Measurements from ENCODE around the gene ADORA1.

ADORA1 gene

DNA sequence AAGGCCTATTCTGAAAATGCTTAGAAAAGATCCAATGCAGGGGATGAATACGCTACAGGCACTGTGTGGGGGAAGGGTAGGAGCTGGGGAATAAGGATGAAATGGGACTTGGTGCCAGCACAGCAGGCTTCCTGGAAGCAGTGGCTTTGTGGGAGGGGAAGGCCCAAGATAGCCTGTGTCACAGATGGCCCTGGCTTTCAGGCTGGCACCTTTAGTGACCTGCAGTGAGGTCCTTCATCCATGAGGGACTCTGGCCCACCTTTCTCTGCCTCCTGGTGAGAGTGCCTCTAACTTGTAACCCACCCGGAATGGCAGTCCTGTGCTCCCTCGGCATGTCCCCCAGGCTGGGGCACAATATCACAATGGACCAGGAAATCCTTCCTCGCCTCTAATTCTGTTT, 58.1 kb downstream of the ADORA1 start:
- ChIA-PET POLR2A (interaction anchor here (1.0 kb wide), 1 partner anchor 40 kb away, joined by 3 read pairs; no protein-coding TSS in a partner anchor), CTCF (interaction anchor here (0.5 to 4.1 kb wide), 3 partner anchors 11 to 31 kb away, joined by 3 to 25 read pairs (median 6); no protein-coding TSS in a partner anchor)
- no peak for DNase-seq
- no peaks in the 10 kb centered on the region for H3K9me3 ChIP-seq (ENCODE audit: control extremely low read depth in 1 of 5, control insufficient read depth in 4 of 5, insufficient read depth in 2 of 5, low read depth in 1 of 5, low read length in 4 of 5)
- H3K27ac ChIP-seq (ENCODE audit: insufficient read depth in 1 of 2, low read depth in 1 of 2, low read length in 2 of 2, poor library complexity in 1 of 2, severe bottlenecking in 2 of 2): no peak overlapping the region
- H3K36me3 ChIP-seq (ENCODE audit: control insufficient read depth in 4 of 4, insufficient read depth in 4 of 4, low read length in 3 of 4): no peaks in the 10 kb centered on the region
- H3K4me1 ChIP-seq (ENCODE audit: control extremely low read depth in 1 of 4, control insufficient read depth in 4 of 4, insufficient read depth in 4 of 4, low read length in 3 of 4): peaks cover 0 to 14% (median 9%) of the 10 kb centered on the region in 4 experiments
- WGBS (ENCODE audit: insufficient coverage): 98% methylated on average over 4 of the region's 4 CpGs
- H3K27me3 ChIP-seq (replicated peaks in 2 of 5; ENCODE audit: control insufficient read depth in 4 of 5, insufficient read depth in 5 of 5, low read length in 4 of 5): peaks cover 0 to 2% (median 0%) of the 10 kb centered on the region in 5 experiments
- H3K4me3 ChIP-seq (ENCODE audit: control insufficient read depth in 1 of 7, extremely low read depth in 1 of 7, insufficient read depth in 4 of 7, low read depth in 2 of 7, low read length in 6 of 7): no peak overlapping the region

GRCh38 chr1:203186091-203186445, 58.5 kb downstream of the ADORA1 start:
- DNase-seq: no peak
- peaks cover 0 to 14% (median 9%) of the 10 kb centered on the region in 4 experiments for H3K4me1 ChIP-seq (ENCODE audit: control extremely low read depth in 1 of 4, control insufficient read depth in 4 of 4, insufficient read depth in 4 of 4, low read length in 3 of 4)
- POLR2A ChIA-PET: no interaction called here
- no peaks in the 10 kb centered on the region for H3K9me3 ChIP-seq (ENCODE audit: control extremely low read depth in 1 of 5, control insufficient read depth in 4 of 5, insufficient read depth in 2 of 5, low read depth in 1 of 5, low read length in 4 of 5)
- 97% methylated on average over 3 of the region's 5 CpGs for WGBS (ENCODE audit: insufficient coverage)
- CTCF ChIA-PET: interaction anchor here (0.5 to 4.1 kb wide), 3 partner anchors 12 to 30 kb away, joined by 3 to 25 read pairs (median 6); no protein-coding TSS in a partner anchor
- H3K4me3 ChIP-seq (ENCODE audit: control insufficient read depth in 1 of 7, extremely low read depth in 1 of 7, insufficient read depth in 4 of 7, low read depth in 2 of 7, low read length in 6 of 7): no peak overlapping the region
- H3K36me3 ChIP-seq (ENCODE audit: control insufficient read depth in 4 of 4, insufficient read depth in 4 of 4, low read length in 3 of 4): no peaks in the 10 kb centered on the region
- H3K27ac ChIP-seq (ENCODE audit: insufficient read depth in 1 of 2, low read depth in 1 of 2, low read length in 2 of 2, poor library complexity in 1 of 2, severe bottlenecking in 2 of 2): no peak overlapping the region
- peaks cover 0 to 2% (median 0%) of the 10 kb centered on the region in 5 experiments for H3K27me3 ChIP-seq (replicated peaks in 2 of 5; ENCODE audit: control insufficient read depth in 4 of 5, insufficient read depth in 5 of 5, low read length in 4 of 5)

DNA sequence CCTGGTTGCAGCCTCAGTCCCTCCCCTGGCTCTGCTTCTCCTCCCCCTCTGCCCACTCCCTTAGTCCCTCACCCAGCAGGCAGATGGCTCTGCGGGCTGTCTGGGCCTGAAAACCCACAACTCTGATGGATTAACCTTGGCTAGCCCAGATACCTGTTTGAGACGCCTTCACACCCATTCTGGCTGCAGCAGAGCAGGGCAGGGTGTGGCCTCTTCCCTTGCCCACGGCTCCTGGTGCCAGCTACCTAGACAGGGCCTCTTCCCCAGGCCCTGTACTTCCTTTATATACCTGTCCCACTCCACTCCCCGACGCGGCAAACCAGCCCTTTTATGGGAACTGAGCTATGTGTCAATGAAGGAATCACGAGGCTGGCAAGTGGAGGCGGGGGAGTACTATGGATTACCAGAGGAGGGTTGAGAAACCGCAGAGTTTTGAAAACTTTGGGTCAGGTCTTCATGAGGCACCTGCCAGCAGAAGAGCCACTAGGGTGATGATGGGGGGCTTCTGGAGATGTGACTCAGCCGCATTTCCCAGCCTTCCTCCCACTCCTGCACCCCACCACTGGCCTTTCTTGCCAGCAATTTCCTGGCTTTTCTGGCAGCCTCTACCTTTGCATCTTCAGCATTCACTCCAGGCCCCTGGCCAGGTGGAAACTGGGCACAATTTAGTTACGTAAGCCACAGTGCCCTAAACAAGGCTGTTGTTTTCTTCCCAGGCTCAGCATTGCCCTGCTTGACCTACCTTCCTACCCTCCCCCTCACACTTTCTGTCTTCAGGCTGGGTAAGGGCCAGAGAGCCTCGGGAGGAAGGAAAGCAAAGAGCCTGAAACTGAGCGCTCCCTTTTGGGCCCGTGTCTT, 59.1 kb downstream of the ADORA1 start, which contains the start of gene CHI3L1:
CHI3L1 (minus strand) TSS at position 259 of the 858 bp plus-strand sequence; CDS start at position 178, 81 bp downstream.
- peaks cover 0 to 2% (median 0%) of the 10 kb centered on the region in 5 experiments for H3K27me3 ChIP-seq (replicated peaks in 2 of 5; ENCODE audit: control insufficient read depth in 4 of 5, insufficient read depth in 5 of 5, low read length in 4 of 5)
- peaks cover 0 to 14% (median 9%) of the 10 kb centered on the region in 4 experiments for H3K4me1 ChIP-seq (ENCODE audit: control extremely low read depth in 1 of 4, control insufficient read depth in 4 of 4, insufficient read depth in 4 of 4, low read length in 3 of 4)
- peak in 2 of 3 donors; percentile 43 to 48 for DNase-seq
- no peaks in the 10 kb centered on the region for H3K36me3 ChIP-seq (ENCODE audit: control insufficient read depth in 4 of 4, insufficient read depth in 4 of 4, low read length in 3 of 4)
- CTCF ChIA-PET: interaction anchor here (1.4 to 4.1 kb wide), 2 partner anchors 15 to 30 kb away, joined by 5 to 25 read pairs; no protein-coding TSS in a partner anchor
- POLR2A ChIA-PET: no interaction called here
- no peak within 1 kb of the TSS for H3K27ac ChIP-seq (ENCODE audit: insufficient read depth in 1 of 2, low read depth in 1 of 2, low read length in 2 of 2, poor library complexity in 1 of 2, severe bottlenecking in 2 of 2)
- H3K9me3 ChIP-seq (ENCODE audit: control extremely low read depth in 1 of 5, control insufficient read depth in 4 of 5, insufficient read depth in 2 of 5, low read depth in 1 of 5, low read length in 4 of 5): no peaks in the 10 kb centered on the region
- peak within 1 kb of the TSS in 1 of 7 experiments; percentile 19 for H3K4me3 ChIP-seq (ENCODE audit: control insufficient read depth in 1 of 7, extremely low read depth in 1 of 7, insufficient read depth in 4 of 7, low read depth in 2 of 7, low read length in 6 of 7)
- WGBS (ENCODE audit: insufficient coverage): 48% methylated on average over 9 of the region's 14 CpGs

DNA sequence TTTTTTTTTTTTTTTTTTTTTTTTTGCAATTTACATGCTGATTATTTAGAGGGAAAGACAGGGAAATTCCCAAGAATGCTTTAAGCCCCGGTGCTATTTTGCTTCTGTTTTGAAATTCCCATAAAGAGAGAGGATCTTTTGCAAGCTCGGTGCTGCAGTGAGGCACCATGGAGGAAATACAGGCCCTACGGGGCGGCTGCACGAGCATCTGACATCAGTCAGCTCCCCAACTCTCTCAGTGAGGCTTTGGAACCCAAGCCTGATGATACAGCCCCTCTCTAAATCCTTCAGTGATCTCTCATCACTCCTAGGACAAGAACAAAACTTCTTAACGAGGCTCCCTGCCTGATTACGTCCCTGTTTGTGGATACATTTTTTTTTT, 59.8 kb downstream of the ADORA1 start:
- no peak overlapping the region for H3K27ac ChIP-seq (ENCODE audit: insufficient read depth in 1 of 2, low read depth in 1 of 2, low read length in 2 of 2, poor library complexity in 1 of 2, severe bottlenecking in 2 of 2)
- 79% methylated on average over 7 of the region's 7 CpGs for WGBS (ENCODE audit: insufficient coverage)
- H3K36me3 ChIP-seq (ENCODE audit: control insufficient read depth in 4 of 4, insufficient read depth in 4 of 4, low read length in 3 of 4): no peaks in the 10 kb centered on the region
- H3K9me3 ChIP-seq (ENCODE audit: control extremely low read depth in 1 of 5, control insufficient read depth in 4 of 5, insufficient read depth in 2 of 5, low read depth in 1 of 5, low read length in 4 of 5): no peaks in the 10 kb centered on the region
- no peak for DNase-seq
- ChIA-PET POLR2A (interaction anchor here (0.8 kb wide), 1 partner anchor 9 kb away, joined by 3 read pairs; no protein-coding TSS in a partner anchor), CTCF (interaction anchor here (1.4 to 4.1 kb wide), 2 partner anchors 15 to 29 kb away, joined by 5 to 25 read pairs; no protein-coding TSS in a partner anchor)
- H3K4me3 ChIP-seq (ENCODE audit: control insufficient read depth in 1 of 7, extremely low read depth in 1 of 7, insufficient read depth in 4 of 7, low read depth in 2 of 7, low read length in 6 of 7): no peak overlapping the region
- peaks cover 0 to 14% (median 9%) of the 10 kb centered on the region in 4 experiments for H3K4me1 ChIP-seq (ENCODE audit: control extremely low read depth in 1 of 4, control insufficient read depth in 4 of 4, insufficient read depth in 4 of 4, low read length in 3 of 4)
- H3K27me3 ChIP-seq (replicated peaks in 2 of 5; ENCODE audit: control insufficient read depth in 4 of 5, insufficient read depth in 5 of 5, low read length in 4 of 5): peaks cover 0 to 2% (median 0%) of the 10 kb centered on the region in 5 experiments

GRCh38 chr1:203187689-203188264, 60.3 kb downstream of the ADORA1 start:
- Histone ChIP-seq H3K27ac (ENCODE audit: insufficient read depth in 1 of 2, low read depth in 1 of 2, low read length in 2 of 2, poor library complexity in 1 of 2, severe bottlenecking in 2 of 2) (no peak overlapping the region), H3K4me1 (ENCODE audit: control extremely low read depth in 1 of 4, control insufficient read depth in 4 of 4, insufficient read depth in 4 of 4, low read length in 3 of 4) (peaks cover 0 to 14% (median 9%) of the 10 kb centered on the region in 4 experiments), H3K9me3 (ENCODE audit: control extremely low read depth in 1 of 5, control insufficient read depth in 4 of 5, insufficient read depth in 2 of 5, low read depth in 1 of 5, low read length in 4 of 5) (no peaks in the 10 kb centered on the region), H3K4me3 (ENCODE audit: control insufficient read depth in 1 of 7, extremely low read depth in 1 of 7, insufficient read depth in 4 of 7, low read depth in 2 of 7, low read length in 6 of 7) (no peak overlapping the region), H3K36me3 (ENCODE audit: control insufficient read depth in 4 of 4, insufficient read depth in 4 of 4, low read length in 3 of 4) (no peaks in the 10 kb centered on the region), H3K27me3 (replicated peaks in 2 of 5; ENCODE audit: control insufficient read depth in 4 of 5, insufficient read depth in 5 of 5, low read length in 4 of 5) (peaks cover 0 to 2% (median 0%) of the 10 kb centered on the region in 5 experiments)
- DNase-seq: no peak
- POLR2A ChIA-PET: interaction anchor here (0.8 kb wide), 1 partner anchor 9 kb away, joined by 3 read pairs; no protein-coding TSS in a partner anchor
- CTCF ChIA-PET: interaction anchor here (1.4 to 4.1 kb wide), 2 partner anchors 16 to 29 kb away, joined by 5 to 25 read pairs; no protein-coding TSS in a partner anchor
- 100% methylated on average over 2 of the region's 3 CpGs for WGBS (ENCODE audit: insufficient coverage)

GRCh38 chr1:203188686-203189232, 61.2 kb downstream of the ADORA1 start:
- Histone ChIP-seq H3K4me3 (ENCODE audit: control insufficient read depth in 1 of 7, extremely low read depth in 1 of 7, insufficient read depth in 4 of 7, low read depth in 2 of 7, low read length in 6 of 7) (no peak overlapping the region), H3K36me3 (ENCODE audit: control insufficient read depth in 4 of 4, insufficient read depth in 4 of 4, low read length in 3 of 4) (no peaks in the 10 kb centered on the region), H3K27me3 (replicated peaks in 2 of 5; ENCODE audit: control insufficient read depth in 4 of 5, insufficient read depth in 5 of 5, low read length in 4 of 5) (peaks cover 0 to 2% (median 0%) of the 10 kb centered on the region in 5 experiments), H3K9me3 (ENCODE audit: control extremely low read depth in 1 of 5, control insufficient read depth in 4 of 5, insufficient read depth in 2 of 5, low read depth in 1 of 5, low read length in 4 of 5) (no peaks in the 10 kb centered on the region), H3K4me1 (ENCODE audit: control extremely low read depth in 1 of 4, control insufficient read depth in 4 of 4, insufficient read depth in 4 of 4, low read length in 3 of 4) (peaks cover 0 to 14% (median 9%) of the 10 kb centered on the region in 4 experiments), H3K27ac (ENCODE audit: insufficient read depth in 1 of 2, low read depth in 1 of 2, low read length in 2 of 2, poor library complexity in 1 of 2, severe bottlenecking in 2 of 2) (no peak overlapping the region)
- 100% methylated on average over 2 of the region's 4 CpGs for WGBS (ENCODE audit: insufficient coverage)
- ChIA-PET CTCF (interaction anchor here (4.1 kb wide), 1 partner anchor 17 kb away, joined by 25 read pairs; no protein-coding TSS in a partner anchor), POLR2A (no interaction called here)
- DNase-seq: no peak

Measured in common myeloid progenitor, CD34-positive (primary cell).